Measurements from ENCODE around the gene LRCH1.
A peak's percentile ranks its signal among the peaks of the same experiment; 100 is the strongest.

LRCH1 gene

DNA sequence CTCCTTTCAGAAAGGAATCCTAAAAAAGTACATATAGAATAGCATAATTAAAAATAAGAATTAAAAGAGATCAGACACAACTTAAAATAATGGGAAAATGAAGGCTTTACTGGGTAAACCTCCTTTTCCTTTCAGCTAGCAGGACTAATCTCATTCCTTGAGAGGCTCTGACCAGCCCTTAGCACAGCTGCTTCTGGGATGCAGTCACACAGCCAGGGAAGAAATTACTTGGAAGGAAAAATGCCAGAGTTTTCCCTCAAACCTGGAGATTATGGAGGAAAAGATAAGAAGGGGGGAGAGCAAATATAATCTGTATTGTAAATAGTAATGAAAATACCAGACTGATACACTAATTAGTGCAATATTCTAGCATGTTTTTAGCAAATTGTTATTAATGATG is 91.8 kb downstream of the LRCH1 start:
- H3K27ac ChIP-seq (ENCODE audit: low read length) = no peak overlapping the region
- H3K36me3 ChIP-seq (ENCODE audit: control insufficient read depth in 1 of 2, insufficient read depth in 2 of 2, low read length in 2 of 2) = no peaks in the 10 kb centered on the region
- no peaks in the 10 kb centered on the region for H3K9me3 ChIP-seq (ENCODE audit: control insufficient read depth in 1 of 2, low read length in 2 of 2)
- H3K4me3 ChIP-seq (ENCODE audit: low read depth in 1 of 2, low read length in 2 of 2) = no peak overlapping the region
- peaks cover 4 to 67% of the 10 kb centered on the region in 2 donors for H3K4me1 ChIP-seq (ENCODE audit: control insufficient read depth in 1 of 2, insufficient read depth in 2 of 2, low read length in 2 of 2)
- no peaks in the 10 kb centered on the region for H3K27me3 ChIP-seq (ENCODE audit: low read depth, low read length)

DNA sequence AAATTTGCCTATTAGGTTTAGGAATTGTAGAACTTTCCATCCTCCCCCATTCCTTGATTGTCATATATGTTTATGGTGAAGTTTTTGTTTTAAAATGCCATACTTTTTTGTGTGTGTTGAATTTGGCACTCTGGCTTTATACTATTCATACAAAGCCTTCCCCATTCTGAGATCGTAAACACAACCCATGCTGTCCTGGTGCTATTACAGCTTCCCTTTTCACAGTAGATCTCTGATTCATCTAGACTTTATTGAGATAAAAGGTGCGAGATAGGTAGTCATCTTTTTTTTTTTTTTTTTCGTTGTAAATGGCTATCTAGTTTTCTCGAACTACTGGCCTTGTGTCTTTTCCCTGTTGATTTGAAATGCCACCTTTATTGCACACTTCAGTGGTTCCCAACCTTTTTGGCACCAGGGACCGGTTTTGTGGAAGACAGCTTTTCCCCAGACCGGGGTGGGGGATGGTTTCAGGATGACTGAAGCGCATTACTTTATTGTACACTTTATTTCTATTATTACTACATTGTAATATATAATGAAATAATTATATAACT is 94.6 kb downstream of the LRCH1 start:
- Histone ChIP-seq H3K27ac (ENCODE audit: low read length) (no peak overlapping the region), H3K4me3 (ENCODE audit: low read depth in 1 of 2, low read length in 2 of 2) (no peak overlapping the region), H3K4me1 (ENCODE audit: control insufficient read depth in 1 of 2, insufficient read depth in 2 of 2, low read length in 2 of 2) (peaks cover 4 to 45% of the 10 kb centered on the region in 2 donors), H3K9me3 (ENCODE audit: control insufficient read depth in 1 of 2, low read length in 2 of 2) (no peaks in the 10 kb centered on the region), H3K36me3 (ENCODE audit: control insufficient read depth in 1 of 2, insufficient read depth in 2 of 2, low read length in 2 of 2) (peaks cover 0 to 7% of the 10 kb centered on the region in 2 donors), H3K27me3 (ENCODE audit: low read depth, low read length) (no peaks in the 10 kb centered on the region)

DNA sequence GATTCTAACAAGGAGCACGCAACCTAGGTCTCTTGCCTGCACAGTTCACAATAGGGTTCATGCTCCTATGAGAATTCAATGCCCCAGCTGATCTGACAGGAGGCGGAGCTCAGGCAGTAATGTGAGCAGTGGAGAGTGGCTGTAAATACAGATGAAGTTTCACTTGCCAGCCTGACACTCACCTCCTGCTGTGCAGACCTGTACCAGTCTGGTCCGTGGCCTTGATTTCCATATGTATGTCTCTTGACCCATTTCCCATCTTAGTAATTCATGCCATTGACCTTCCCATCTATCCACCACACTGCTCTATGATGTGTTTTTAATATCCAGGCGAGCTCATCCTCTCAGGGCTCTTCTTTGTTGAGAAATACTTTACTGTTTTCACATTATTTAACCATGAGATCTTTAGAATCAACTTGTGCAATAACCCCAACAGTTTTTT is 95.2 kb downstream of the LRCH1 start:
- H3K27ac ChIP-seq (ENCODE audit: low read length) = no peak overlapping the region
- no peak overlapping the region for H3K4me3 ChIP-seq (ENCODE audit: low read depth in 1 of 2, low read length in 2 of 2)
- peaks cover 0 to 7% of the 10 kb centered on the region in 2 donors for H3K36me3 ChIP-seq (ENCODE audit: control insufficient read depth in 1 of 2, insufficient read depth in 2 of 2, low read length in 2 of 2)
- H3K27me3 ChIP-seq (ENCODE audit: low read depth, low read length) = no peaks in the 10 kb centered on the region
- peaks cover 4 to 39% of the 10 kb centered on the region in 2 donors for H3K4me1 ChIP-seq (ENCODE audit: control insufficient read depth in 1 of 2, insufficient read depth in 2 of 2, low read length in 2 of 2)
- no peaks in the 10 kb centered on the region for H3K9me3 ChIP-seq (ENCODE audit: control insufficient read depth in 1 of 2, low read length in 2 of 2)

DNA sequence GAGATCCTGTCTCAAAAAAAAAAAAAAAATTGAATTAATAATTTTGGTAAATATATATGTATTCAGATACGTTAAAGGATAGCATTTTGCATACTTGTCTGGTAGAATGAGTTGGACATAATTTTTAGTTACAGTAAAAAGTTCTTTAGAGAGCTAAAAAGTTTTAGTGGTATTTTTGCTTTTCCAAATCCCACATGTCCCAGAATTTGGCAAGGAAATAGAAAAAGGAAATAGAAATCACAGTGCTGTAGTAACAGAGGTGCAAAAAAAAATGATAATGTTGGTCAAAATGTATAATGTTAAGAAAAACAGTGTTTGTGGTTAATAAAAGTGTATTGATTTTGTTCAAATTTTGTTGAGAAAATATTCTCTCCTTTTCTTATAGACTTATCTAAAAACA is 96.8 kb downstream of the LRCH1 start:
- Histone ChIP-seq H3K27ac (ENCODE audit: low read length) (no peak overlapping the region), H3K36me3 (ENCODE audit: control insufficient read depth in 1 of 2, insufficient read depth in 2 of 2, low read length in 2 of 2) (peaks cover 0 to 7% of the 10 kb centered on the region in 2 donors), H3K27me3 (ENCODE audit: low read depth, low read length) (no peaks in the 10 kb centered on the region), H3K4me1 (ENCODE audit: control insufficient read depth in 1 of 2, insufficient read depth in 2 of 2, low read length in 2 of 2) (peaks cover 6 to 23% of the 10 kb centered on the region in 2 donors), H3K9me3 (ENCODE audit: control insufficient read depth in 1 of 2, low read length in 2 of 2) (no peaks in the 10 kb centered on the region), H3K4me3 (ENCODE audit: low read depth in 1 of 2, low read length in 2 of 2) (no peak overlapping the region)

DNA sequence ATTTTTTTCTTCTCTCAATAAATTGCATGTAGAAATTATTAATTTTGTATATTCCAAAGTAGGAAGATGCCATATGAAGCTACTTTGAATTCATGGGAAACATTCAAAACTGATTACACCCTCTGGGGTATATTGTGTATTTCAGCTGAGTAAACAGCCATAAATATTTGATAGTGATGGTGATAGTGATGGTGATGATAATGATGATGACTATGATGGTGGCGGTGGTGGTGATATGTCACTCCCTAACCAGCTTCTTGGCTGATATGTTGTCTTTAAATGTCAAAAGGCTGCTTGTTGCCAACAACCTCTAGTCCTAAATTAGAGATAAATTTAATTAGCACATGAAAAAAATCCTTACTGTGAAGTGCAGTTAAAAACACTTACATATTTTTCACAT is 102.0 kb downstream of the LRCH1 start:
- Histone ChIP-seq H3K27ac (ENCODE audit: low read length) (peak overlapping the region; percentile 78), H3K27me3 (ENCODE audit: low read depth, low read length) (no peaks in the 10 kb centered on the region), H3K9me3 (ENCODE audit: control insufficient read depth in 1 of 2, low read length in 2 of 2) (no peaks in the 10 kb centered on the region), H3K4me1 (ENCODE audit: control insufficient read depth in 1 of 2, insufficient read depth in 2 of 2, low read length in 2 of 2) (peaks cover 17 to 18% of the 10 kb centered on the region in 2 donors), H3K36me3 (ENCODE audit: control insufficient read depth in 1 of 2, insufficient read depth in 2 of 2, low read length in 2 of 2) (peaks cover 0 to 7% of the 10 kb centered on the region in 2 donors), H3K4me3 (ENCODE audit: low read depth in 1 of 2, low read length in 2 of 2) (no peak overlapping the region)

DNA sequence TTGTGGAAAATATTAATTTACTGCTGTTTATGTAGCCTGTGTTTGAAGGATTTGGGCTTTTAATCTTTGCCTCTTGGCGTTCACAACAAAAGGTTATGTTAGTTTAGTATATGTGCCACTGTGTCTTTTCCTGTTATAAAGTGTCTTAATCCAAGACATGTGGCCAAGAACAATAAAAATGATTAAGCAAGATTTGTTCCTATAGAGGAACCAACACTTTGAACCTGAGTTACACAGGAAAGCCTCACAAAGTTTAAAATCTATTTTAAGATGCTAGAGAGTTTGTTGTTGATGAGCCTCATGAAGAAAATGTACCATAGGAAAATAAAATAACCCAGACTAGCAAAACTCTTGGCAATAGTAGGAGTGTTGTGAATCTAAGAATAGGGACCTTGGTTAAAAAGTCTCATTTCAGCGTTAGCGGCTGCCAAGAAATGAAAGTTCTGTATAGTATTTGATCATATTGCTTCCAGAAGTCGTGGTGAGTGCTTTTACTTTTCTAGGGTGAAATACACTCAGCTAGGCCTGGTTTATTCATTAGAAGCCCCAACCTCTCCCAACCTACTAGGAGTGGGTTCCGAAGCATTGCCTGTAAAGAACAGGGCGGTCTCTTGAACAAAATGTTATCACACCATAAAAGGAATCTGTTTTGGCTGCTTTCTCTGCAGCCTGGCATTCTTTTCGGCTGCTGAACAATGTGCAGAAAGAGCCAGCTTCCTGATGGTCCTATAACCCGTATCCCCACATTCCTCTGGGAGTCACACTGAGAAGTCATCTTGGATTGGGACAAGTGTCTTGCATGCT is 102.6 kb downstream of the LRCH1 start:
- Histone ChIP-seq H3K4me3 (ENCODE audit: low read depth in 1 of 2, low read length in 2 of 2) (no peak overlapping the region), H3K4me1 (ENCODE audit: control insufficient read depth in 1 of 2, insufficient read depth in 2 of 2, low read length in 2 of 2) (peaks cover 18 to 21% of the 10 kb centered on the region in 2 donors), H3K27ac (ENCODE audit: low read length) (peak overlapping the region; percentile 78)

DNA sequence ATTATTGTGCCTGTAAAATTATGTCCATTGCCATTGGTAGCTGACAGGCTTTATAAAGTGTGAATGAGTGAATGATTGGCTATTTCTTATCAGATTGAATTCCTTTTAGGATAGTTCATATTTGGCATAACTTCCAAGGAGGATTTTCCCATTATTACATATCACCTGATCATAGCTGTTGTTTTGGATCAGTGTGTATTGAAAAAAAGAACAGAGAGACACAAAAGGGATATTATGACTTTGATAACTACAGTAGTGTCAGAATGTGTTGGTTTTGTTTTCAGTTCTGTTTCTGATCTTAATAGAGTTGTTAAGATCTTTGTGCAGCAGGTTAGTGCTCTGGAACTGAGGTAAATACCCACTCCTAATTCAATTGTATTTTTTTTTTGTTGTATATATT is 103.8 kb downstream of the LRCH1 start:
- no peaks in the 10 kb centered on the region for H3K9me3 ChIP-seq (ENCODE audit: control insufficient read depth in 1 of 2, low read length in 2 of 2)
- no peaks in the 10 kb centered on the region for H3K27me3 ChIP-seq (ENCODE audit: low read depth, low read length)
- H3K27ac ChIP-seq (ENCODE audit: low read length) = no peak overlapping the region
- no peaks in the 10 kb centered on the region for H3K36me3 ChIP-seq (ENCODE audit: control insufficient read depth in 1 of 2, insufficient read depth in 2 of 2, low read length in 2 of 2)
- H3K4me1 ChIP-seq (ENCODE audit: control insufficient read depth in 1 of 2, insufficient read depth in 2 of 2, low read length in 2 of 2) = peaks cover 18 to 26% of the 10 kb centered on the region in 2 donors
- H3K4me3 ChIP-seq (ENCODE audit: low read depth in 1 of 2, low read length in 2 of 2) = no peak overlapping the region

More for the DNA sequence above, 102.6 kb downstream of the LRCH1 start:
- H3K27me3 ChIP-seq (ENCODE audit: low read depth, low read length) = no peaks in the 10 kb centered on the region
- peaks cover 0 to 7% of the 10 kb centered on the region in 2 donors for H3K36me3 ChIP-seq (ENCODE audit: control insufficient read depth in 1 of 2, insufficient read depth in 2 of 2, low read length in 2 of 2)
- no peaks in the 10 kb centered on the region for H3K9me3 ChIP-seq (ENCODE audit: control insufficient read depth in 1 of 2, low read length in 2 of 2)

DNA sequence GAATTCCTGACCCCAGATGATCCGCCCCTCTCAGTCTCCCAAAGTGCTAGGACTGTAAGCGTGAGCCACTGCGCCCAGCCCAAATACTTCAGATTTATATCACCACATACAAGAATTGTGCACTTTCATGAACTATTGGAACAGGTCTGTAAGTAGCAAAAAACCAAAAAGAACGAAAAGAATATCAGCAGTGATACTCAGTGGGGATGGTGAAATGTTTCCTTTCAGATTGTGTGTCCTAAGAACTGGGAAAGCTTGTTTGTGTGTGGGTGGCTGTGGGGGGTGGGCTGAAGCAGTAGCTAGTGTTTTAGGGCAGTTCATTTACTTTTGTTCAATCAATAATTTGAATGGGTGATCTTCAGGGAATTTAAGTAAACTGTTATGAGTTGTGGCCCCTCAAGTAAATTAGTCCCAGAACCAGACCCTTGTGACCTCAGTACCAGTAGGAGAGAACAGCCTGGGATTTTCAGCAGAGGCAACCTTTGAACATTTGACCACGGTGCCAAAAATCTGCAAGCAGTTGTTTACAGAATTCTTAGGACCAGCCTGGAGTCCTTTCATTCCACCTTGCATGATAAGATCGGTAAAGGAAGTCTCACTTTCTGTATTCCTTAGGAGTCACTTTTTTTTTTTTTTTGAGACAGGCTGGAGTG is 106.6 kb downstream of the LRCH1 start:
- Histone ChIP-seq H3K9me3 (ENCODE audit: control insufficient read depth in 1 of 2, low read length in 2 of 2) (no peaks in the 10 kb centered on the region), H3K27ac (ENCODE audit: low read length) (no peak overlapping the region), H3K36me3 (ENCODE audit: control insufficient read depth in 1 of 2, insufficient read depth in 2 of 2, low read length in 2 of 2) (no peaks in the 10 kb centered on the region)

DNA sequence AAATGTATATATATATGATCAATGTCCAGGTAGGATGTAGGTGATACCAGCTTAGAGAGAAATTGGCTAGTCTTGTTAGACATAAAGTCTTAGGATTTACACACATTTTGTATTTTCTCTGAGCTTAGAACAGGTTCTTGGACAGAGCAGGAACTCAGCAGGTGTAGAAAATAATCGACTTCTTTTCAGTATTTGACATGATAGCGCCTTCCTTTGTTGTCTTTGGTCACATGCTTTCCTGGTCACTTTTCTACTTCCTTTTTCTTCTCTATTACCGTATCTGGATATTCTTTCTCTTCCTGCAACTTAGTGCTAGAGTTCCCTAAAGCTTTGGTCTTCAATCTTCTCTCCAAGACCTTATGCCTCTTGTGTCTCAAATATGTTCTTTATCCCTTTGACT is 107.4 kb downstream of the LRCH1 start:
- no peaks in the 10 kb centered on the region for H3K27me3 ChIP-seq (ENCODE audit: low read depth, low read length)
- H3K4me3 ChIP-seq (ENCODE audit: low read depth in 1 of 2, low read length in 2 of 2) = no peak overlapping the region
- no peaks in the 10 kb centered on the region for H3K9me3 ChIP-seq (ENCODE audit: control insufficient read depth in 1 of 2, low read length in 2 of 2)
- peaks cover 29 to 35% of the 10 kb centered on the region in 2 donors for H3K4me1 ChIP-seq (ENCODE audit: control insufficient read depth in 1 of 2, insufficient read depth in 2 of 2, low read length in 2 of 2)
- no peaks in the 10 kb centered on the region for H3K36me3 ChIP-seq (ENCODE audit: control insufficient read depth in 1 of 2, insufficient read depth in 2 of 2, low read length in 2 of 2)
- H3K27ac ChIP-seq (ENCODE audit: low read length) = peak overlapping the region; percentile 59

More for the DNA sequence above, 106.6 kb downstream of the LRCH1 start:
- Histone ChIP-seq H3K4me3 (ENCODE audit: low read depth in 1 of 2, low read length in 2 of 2) (no peak overlapping the region), H3K27me3 (ENCODE audit: low read depth, low read length) (no peaks in the 10 kb centered on the region), H3K4me1 (ENCODE audit: control insufficient read depth in 1 of 2, insufficient read depth in 2 of 2, low read length in 2 of 2) (peaks cover 28 to 38% of the 10 kb centered on the region in 2 donors)

DNA sequence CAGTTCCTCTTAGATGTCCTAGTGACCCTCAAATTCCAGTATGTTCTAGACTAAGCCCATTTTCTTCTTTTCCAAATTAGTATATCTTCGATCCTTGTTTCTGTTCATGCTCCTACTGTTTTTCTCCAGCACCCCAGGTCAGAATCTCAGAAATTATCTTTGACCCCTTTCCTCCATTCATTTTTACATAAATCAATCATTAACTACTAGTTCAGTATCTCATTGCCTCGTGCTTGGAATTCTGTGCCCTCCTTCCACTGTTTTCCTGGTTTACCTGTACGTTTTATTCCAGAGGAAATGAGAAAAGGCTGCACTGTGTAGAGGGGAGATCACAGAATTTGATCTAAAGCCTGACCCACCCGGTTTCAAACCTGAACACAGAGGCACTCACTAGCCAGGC is 107.9 kb downstream of the LRCH1 start:
- Histone ChIP-seq H3K27ac (ENCODE audit: low read length) (peak overlapping the region; percentile 59), H3K36me3 (ENCODE audit: control insufficient read depth in 1 of 2, insufficient read depth in 2 of 2, low read length in 2 of 2) (no peaks in the 10 kb centered on the region), H3K4me1 (ENCODE audit: control insufficient read depth in 1 of 2, insufficient read depth in 2 of 2, low read length in 2 of 2) (peaks cover 30 to 35% of the 10 kb centered on the region in 2 donors), H3K4me3 (ENCODE audit: low read depth in 1 of 2, low read length in 2 of 2) (no peak overlapping the region), H3K27me3 (ENCODE audit: low read depth, low read length) (no peaks in the 10 kb centered on the region), H3K9me3 (ENCODE audit: control insufficient read depth in 1 of 2, low read length in 2 of 2) (no peaks in the 10 kb centered on the region)

DNA sequence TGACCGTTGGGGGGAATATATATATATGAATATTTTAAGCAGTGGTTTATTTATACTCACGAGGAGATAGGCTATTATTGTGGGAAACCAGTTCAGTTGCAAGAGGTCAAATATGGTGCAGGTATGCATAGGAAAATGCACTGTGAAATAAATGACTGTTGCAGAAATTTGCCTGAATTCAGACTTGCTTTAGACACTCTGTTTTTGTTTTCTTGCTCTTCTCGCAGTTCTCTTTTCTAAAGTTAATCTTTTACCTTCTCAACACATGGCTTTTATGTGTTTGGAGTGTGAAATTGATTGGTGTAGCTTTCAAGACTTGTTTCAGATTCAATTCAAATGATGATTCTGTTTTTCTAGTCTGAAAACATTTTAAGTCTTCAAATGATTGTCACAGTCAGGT is 109.7 kb downstream of the LRCH1 start:
- Histone ChIP-seq H3K27me3 (ENCODE audit: low read depth, low read length) (no peaks in the 10 kb centered on the region), H3K27ac (ENCODE audit: low read length) (peak overlapping the region; percentile 14), H3K9me3 (ENCODE audit: control insufficient read depth in 1 of 2, low read length in 2 of 2) (no peaks in the 10 kb centered on the region), H3K4me1 (ENCODE audit: control insufficient read depth in 1 of 2, insufficient read depth in 2 of 2, low read length in 2 of 2) (peaks cover 30 to 34% of the 10 kb centered on the region in 2 donors), H3K4me3 (ENCODE audit: low read depth in 1 of 2, low read length in 2 of 2) (no peak overlapping the region), H3K36me3 (ENCODE audit: control insufficient read depth in 1 of 2, insufficient read depth in 2 of 2, low read length in 2 of 2) (no peaks in the 10 kb centered on the region)

All from muscle layer of duodenum (tissue), 2 donors.